ENCODE data around the gene TLK2.

Gene TLK2

DNA sequence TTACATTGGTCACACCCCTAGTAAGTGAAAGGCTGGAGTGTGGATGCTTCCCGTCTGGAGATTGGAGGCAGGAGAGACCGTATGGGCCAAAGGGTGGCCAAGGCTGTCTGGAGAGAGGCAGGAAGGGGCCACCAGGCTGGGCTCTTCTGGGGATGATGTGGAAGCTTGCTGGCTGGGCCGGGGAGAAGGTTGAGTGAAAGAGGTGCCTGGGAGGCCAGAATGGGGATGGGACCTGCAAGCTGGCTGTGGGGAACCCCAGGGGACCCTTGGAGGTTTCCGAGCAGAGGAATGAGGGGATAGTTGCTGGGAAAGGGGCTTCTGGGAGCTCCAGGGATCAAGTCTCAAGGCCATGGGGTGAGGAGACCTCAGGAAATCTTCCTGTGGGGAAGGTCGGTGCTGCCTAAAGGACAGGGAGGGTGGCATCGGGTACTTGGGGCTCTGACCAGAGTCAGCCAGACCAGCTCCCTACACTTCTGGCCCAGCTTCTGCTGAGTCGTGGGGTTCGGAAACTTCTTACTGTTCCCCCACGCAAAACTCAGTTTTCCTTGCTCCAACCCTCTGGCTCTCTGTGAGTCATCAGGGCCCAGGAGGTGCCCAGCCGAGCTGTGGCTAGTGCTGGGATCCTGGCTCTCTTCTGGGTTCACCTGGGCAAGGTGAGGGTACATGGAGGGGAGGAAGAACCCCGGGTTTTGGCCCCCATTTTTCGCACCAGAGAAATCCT lies 151.9 kb downstream of the TLK2 start:
- no peak for DNase-seq

DNA sequence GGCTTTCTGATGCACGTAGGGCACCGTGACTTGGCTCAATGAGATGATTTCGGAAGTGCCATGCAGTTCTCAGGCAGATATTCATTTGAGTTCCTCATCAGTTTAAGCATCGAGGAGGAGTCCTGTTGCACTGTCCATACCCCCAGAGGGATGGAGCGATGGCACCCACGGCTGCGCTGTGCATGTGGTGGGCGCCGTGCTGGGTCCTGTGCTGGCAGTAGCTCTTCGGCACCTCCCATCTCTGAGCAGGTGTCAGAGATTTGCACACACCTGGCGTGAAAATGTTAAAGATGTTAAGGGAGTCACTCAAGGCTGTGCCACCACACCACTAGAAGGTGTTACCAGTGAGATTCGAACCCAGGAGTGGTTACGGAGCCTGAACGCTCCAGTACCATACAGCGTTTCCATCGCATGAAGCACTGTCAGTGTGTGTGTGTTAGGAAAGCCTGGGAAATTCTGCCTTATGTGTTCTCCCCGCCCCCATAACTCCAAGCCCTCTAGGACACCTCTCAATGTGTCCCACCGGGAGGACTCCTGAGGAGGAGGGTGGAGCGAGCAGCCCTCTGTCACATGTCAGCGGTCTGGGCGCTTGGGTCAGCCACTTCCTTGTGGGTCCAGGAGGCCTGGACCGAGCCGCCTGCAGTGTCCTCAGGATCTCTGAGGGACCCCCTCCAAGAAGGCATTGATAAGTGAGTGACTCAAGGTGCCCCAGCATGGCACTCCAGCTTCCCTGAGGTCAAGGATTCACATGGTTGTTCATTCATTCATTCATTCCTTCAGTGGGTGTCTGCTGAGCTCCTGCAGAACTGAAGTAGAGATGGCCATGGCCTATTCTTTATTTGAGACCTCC lies 152.7 kb downstream of the TLK2 start:
- DNase-seq, result no peak

DNA sequence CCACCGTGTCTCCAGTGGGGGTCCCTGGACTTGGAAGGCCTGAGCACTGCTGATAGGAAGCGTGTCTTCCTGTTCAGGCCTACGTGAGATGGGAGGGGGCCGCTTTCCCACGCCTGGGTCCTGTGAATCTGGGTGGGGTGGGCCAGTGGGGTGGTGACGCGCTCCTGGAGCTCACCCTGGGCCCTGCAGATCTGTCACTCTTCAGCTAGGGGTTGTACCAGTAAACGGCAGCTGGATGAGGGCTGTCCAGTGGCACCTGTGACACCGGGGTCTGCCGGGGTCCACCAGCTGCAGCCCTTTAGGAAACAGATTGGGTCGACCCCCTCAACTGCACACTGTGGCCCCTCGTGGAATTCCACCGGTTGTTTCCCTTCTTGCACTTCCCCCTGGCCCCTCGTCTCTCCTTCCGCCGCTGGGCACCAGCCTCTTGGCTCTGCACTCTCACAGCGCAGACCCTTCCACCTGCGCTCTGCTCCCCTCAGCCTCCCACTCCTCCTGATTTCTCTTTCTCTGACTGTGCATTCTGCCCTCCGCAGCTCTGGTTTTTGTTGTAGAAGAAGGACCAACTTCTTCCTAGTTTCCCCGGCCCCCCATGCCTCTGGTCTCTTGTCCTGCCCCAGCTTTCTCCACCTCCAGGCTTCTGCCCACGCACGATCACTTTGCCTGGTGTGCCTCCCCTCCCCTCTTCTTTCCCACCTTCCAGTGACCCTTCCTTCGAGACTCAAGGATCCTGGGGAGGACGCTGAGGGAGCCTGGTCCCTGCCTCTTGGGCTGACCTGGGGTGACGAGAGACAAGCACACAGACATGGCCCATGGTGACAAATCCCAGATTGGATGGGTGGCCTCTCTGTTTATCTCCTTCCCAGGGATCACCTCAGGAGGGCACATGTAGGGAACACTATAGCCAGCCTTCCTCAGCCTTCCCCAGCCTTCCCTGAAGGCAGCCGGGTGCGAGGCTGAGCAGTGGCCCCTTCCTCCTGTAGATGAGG lies 153.6 kb downstream of the TLK2 start:
- no peak for DNase-seq

DNA sequence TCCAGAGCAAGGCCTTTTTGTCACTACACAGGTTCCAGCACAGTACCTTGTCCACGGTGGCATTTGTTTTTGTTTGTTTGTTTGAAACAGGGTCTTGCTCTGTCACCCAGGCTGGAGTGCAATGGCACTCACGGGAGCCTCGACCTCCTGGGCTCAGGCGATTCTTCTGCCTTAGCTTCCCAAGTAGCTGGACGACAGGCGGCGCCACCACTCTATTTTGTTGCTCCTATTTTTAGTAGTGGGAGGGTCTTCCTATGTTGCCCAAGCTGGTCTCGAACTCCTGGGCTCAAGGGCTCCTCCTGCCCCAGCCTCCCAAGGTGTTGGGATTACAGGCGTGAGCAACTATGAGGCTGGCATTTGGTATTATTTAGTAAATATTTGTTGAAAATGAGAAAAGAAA lies 159.2 kb downstream of the TLK2 start:
- no peak for DNase-seq

DNA sequence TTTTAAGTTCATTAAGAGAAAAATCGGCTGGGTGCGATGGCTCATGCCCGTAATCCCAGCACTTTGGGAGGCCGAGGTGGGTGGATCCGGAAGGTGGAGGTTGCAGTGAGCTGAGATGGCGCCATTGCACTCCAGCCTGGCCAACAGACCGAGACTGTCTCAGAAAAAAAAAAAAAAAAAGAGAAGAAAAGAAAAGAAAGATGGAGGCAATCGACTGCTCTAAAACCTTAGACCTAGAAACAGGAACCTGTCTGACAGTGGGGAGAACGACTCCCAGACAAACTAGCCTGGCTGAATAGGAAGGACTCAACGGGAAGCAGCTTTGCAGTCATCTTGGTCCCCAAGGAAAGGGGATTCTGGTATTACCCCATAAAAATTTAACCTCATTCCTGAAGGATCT lies 162.5 kb downstream of the TLK2 start:
- DNase-seq, result no peak

DNA sequence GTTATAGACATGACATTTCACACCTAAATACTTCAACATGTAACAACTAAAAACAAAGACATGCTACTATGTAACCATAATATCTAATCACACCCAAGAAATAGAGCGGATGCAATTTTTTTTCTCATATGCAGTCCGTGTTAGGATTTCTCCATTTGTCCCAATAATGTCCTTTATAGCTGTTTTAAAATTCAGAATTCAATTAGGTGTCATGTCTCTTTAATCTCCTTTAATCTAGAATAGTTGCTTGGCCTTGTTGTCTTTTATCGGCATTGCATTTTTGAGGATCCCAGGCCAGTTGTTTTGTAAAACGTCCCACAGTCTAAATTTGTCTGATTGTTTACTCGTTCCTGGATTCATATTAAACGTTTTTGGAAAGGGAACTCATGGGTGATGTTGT lies 163.3 kb downstream of the TLK2 start:
- no peak for DNase-seq

DNA sequence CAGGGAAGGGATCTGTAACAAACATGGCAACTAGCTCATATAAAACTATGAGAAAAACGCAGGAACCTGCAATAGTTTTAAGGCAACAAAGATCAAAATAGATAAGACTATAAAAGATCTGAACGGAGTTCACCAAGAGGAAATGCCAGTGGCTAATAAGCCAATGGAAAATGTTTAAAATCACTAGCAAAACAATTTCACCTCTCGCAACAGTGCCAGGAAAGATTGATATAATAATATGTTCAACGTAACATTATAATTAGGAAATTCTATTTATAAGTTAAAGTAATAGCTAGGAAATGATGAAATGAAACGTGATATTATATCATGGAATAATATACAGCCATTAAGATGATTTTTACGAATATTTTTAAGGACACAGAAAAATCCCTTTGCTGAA lies 164.9 kb downstream of the TLK2 start:
- DNase-seq, result no peak

DNA sequence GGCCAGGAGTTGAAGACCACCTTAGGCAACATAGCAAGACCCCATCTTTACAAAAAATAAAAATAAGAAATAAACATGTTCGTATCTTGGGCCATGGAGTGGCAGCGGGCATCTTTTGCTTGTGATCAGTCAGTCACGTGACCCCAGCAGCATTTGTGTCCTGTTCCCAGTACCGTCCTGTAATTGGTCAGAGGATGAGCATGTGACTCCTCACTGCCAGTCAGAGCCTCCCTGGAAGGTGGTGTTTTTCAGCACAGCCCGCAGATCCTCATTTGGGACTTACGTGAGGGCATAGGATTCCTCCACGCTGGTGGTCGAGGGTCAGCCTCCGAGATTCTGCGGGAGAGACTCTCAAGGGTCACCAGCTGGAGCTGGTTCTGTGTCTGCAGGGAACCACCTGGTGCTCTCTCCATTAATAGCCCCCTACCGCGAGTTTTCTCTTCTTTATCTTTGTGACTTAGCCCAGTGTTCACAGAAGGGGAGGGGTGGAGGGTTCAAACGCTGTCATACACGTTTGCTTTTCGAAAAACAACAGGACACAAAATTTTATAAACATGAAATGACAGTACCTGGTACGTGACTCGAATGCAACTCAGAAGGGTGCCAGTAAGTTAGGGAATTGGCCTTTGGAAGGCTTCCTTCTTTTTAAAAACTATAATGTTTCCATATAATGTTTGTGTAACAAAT lies 166.0 kb downstream of the TLK2 start:
- DNase-seq, result peak; percentile 67

DNA sequence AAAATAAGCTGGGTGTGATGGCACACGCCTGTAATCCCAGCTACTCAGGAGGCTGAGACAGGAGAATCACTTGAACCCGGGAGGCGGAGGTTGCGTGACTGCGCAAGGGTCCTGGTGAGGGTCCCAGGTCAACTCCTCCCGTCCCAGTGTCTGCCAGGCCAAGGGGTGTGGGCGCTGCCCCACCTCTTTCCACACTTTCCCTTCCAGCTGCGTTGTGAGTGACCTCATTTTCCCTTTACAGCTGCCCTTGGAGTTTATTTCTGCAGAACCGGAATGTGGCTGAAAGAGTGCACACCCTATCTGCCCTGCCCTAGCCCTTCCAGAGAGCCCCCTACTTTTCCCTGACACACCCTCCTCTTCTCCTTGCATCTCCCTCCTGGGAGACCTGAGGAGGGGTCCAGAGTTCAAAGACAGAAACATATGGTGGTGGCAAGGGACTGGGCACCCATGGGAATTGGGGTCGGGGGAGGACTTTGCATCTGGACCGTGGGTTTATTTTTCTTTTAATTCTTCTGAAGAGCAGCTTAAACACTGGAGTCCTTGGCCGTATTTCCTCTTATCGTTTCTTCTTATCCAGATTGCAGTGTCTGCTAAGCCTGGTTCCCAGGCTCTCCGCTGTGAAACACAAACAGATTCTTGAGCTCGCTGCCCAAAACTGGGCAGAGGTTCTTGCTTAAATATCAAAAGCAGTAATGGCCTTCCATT lies 169.8 kb downstream of the TLK2 start:
- DNase-seq, result no peak

DNA sequence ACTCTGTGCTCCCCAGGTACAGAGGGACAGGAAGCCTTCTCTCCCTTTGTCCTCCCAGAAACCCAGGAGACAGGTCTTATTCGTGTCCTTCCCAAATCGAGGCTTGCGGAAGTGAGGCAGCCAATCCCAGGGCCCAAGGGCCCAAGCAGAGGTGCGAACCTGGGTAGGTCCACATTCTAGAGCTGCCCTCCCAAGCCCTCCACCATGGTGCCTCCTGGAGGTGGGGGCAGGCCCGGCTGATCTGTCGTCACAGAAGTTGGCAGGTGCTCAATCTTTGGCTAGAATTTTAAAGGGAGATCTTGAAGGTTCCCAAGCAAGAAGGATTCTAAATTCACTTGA lies 170.3 kb downstream of the TLK2 start:
- no peak for DNase-seq

DNA sequence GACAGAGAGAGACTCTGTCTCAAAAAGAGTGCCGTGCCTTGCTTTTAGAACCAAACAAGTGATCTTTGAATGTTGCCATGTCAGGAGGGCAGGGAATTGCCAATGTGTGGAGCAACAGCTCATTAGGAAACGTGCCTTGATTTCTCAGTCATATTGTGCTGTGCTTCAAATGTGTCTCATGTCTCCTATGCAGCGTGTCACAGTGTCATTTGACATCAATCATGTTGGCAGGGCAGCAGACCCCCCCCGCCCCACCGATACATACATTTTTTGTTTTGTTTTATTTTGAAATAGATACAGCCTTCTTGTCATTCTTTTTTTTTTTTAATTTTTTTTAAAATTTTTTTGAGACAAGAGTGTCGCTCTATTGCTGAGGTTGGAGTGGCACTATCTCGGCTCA lies 170.9 kb downstream of the TLK2 start:
- DNase-seq, result no peak

DNA sequence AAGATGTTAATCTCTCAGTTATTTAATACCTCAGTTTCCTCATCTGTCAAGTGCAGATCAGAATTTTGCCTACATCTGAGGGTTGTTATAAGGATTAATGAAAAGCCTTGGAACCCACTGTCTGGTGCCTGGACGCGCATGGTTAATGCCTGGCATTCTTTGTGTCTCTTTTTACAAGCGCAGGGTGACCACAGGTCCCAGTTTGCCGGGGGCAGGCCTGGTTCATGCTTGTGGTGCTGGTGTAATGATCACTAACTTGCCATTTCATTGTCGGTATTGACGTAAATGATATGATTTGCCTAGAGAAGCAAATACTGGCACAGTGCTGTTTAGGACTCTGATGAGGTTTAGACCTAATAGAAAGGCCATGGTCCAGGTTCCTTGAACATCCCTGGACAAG lies 172.0 kb downstream of the TLK2 start:
- no peak for DNase-seq

DNA sequence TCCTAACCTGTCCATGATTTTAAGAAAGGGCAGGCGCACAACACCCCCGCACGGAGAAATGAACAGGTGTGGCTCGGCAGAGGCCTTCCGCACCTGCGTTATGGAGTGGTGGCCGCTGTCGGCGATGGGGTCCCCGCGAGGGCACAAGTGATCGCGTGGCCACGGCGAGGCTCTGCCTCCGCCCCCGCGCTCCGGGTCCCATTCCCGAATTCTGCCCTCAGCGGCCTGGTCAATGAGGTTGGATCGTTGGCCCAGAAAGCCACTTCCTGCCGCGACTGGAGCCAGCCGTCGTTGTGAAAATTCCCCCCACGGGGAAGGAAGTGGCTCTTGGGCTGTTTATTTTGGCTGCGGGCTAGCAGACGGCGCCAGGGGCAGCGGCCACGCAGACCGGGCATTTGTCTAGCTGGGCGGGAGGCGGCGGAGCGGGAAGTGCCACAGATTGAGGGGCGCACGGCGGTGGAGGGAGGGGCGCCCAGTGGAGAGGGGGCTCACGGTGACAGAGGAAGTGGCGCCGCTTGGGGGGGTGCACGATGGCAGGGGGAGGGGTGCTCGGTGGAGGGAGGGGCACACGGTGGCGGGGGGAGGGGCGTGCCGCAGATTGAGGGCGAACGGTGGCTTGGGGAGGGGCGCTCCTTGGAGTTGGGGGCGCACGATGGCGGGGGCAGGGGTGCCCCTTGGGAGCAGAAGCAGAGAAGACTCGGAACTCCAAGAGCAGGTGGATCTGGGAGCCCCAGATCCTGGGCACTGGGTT lies 173.8 kb downstream of the TLK2 start:
- peak; percentile 50 for DNase-seq

DNA sequence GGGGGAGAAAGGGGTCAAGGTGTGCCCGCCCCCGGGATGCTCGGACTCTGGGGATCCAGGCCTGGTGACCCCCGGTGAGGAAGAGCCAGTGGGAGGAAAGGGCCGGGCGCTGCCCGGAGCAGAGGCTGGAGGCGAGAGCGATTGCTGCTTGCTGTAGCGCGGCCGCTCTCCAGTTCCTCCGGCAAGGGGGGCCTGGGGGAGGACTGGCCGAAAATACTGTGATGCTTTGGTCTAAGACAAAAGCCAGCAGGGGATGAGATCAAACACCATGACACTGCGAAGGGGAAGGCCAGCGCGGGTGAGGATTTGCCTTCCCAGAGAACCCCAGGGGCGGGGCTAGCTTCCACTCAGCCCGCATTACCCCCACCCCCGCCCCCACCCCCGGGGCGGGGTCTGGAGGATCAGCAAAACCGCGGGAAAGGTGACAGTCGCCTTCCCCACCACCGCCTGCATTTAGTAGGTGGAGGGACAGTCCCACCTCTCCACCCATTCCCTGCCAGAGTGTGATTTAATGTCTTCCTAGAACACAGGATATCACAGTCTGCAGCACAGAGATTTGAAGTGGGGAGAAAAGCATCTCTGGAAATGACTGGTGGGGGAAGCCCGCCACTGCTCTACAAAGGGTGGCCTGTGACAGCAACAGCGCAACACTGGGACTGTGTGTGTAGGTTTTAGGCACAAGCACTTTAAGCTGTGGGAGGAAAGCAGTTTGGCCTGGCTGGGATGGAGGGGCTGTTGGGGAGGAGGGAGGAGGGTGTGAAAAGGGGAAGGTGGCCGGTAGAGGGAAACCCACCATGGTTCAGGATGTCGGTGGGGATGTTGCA lies 174.6 kb downstream of the TLK2 start:
- peak; percentile 72 for DNase-seq

DNA sequence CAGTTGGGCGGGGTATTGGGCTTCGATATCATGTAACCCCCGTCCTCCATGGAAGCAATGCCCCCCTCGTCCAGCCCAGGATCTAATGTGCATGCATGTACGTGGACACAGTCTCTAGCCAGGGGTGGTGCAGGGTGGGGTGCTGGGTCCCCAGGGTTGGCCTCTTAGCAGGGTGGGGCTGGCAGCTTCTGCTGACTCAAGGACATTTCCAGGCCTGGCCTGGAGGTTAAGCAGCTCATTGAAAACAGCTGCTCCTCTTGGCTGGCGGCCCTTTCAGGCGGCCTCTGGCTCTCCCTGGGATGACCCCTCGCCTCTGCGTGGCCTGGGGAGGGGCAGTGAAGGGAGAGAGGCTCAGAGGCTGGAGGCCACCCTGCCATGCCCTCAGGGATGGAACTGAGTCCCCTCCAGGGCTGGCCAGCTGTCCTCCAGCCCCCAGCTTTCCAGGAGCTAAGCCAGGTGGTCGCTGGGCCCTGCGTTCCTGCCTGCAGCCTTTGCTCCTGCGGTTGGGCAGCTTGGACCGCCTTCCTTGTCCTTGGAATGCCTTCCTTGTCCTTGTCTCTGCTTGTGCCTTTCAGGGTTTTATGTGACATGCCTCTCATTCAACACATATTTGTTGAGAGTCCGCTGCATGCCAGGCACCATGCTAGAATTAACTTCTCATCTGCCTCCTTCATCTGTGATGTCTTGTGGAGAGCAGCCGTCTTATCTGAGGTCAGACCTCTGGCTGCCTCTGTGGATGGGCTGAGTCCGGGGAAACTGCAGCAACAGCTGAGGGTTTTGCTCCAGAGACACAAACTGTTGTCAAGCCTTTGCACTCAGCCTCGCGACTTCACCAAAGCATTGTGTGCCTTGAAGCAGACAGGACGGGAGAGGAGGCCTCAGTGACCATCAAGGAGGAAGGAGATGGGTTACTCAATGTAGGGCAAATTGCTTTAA lies 175.5 kb downstream of the TLK2 start:
- no peak for DNase-seq

DNA sequence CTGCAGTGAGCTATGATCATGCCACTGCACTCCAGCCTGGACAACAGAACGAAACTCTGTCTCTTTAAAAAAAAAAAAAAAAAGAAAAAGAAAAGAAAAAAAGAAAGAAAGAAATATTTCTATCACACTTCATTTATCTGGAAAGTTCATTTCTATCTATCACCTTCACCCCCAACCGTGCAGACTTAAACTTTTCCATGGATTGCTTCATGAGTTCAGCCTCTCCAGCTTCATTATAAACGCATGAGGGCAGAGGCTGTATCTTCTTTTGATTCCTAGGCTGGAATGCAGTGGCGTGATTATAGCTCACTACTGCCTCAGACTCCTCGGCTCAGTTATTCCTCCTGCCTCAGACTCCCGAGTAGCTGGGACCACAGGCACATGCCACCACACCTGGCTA lies 177.0 kb downstream of the TLK2 start:
- no peak for DNase-seq

DNA sequence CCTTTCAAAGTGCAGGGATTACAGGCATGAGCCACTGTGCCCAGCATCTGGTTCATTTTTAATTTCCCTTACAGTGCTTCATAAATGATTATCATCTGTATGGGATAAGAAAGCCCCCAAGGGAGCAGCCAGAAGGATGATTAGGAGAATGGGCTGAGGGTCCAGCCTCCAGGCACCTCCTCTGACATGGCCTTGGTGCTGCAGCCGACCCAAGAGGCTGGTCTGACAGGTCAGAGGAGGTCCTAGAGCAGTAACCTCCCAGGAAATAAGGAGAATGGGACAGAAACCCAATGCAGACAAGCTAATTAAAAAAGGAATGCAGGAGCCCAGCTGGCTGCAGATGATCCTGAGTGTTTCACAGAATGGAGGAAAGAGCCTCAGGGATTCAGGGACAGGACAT lies 177.8 kb downstream of the TLK2 start:
- no peak for DNase-seq

DNA sequence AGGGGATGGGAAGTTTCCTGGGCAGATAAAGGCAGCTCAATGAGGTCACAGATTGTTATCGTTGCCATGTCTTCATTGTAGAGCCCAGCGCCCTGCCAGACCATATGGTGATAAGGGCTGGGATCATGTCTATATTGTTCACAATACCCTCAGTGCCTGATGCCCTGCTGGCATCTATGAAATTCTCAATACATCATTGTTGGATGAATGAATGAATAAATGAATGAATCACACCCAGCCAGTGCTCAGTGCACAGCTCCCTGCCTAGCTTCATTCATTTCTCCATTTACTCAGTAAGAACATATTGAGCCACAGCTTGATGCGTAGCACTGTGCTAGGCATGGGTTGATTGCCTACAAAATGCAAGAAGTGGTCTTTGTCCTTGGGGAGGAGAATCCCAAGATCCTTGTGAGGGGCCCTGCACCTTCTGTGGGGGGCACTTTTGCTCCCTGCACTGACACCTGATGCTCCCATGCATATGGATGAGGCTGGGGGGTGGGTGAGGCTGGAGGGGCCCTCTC lies 178.6 kb downstream of the TLK2 start:
- DNase-seq, result no peak

DNA sequence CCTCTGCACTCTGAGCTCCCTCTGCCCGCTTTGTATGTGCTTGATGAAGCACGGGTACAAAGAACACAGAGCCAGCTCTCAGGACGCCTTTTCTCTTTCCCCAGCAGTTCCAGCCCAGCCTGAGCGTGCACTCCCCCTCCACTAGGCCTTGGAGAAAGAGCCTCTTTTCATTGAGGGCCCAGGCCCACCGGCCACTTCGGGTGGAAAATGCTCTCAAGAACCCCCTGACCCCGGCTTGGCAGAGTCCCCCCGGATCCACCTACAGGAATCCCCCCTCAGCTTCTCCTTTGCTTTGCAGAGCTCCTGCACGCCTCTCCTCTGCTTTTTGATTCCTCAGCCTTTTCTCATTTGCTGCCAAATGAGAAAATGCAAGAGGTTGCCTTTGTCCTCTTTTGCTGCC lies 179.1 kb downstream of the TLK2 start:
- no peak for DNase-seq
